ENCODE measurements around the gene HCRT.
"Not testable (repeated sequence)": the region's sequence is repeated elsewhere in the genome, so short reads cannot be mapped to it uniquely, and the experiment has no call there.

- TF ChIP-seq CTCF (conservative IDR thresholded peaks at IDR 0.05; ENCODE audit: low read depth, low read length); EZH2phosphoT487 (IDR thresholded peaks at IDR 0.05; ENCODE audit: borderline replicate concordance, low read length); EZH2 (IDR thresholded peaks at IDR 0.05; ENCODE audit: low read length, unreplicated experiment): not testable (repeated sequence)
Measured at GRCh38 chr17:42211921-42212341, 26.7 kb upstream of the HCRT start.
